IMR-90 (cell line): ENCODE results near the gene AHNAK2.

Source experiments
- BHLHE40 ChIP-seq: fragments of 150-350 bp; IDR thresholded peaks from 2 replicates; pipeline ENCODE4 v1.6.1; 2016; ENCODE audit warnings: mild to moderate bottlenecking, low read depth, low read length
- FOS ChIP-seq: fragments of 150-350 bp; IDR thresholded peaks from 2 replicates; pipeline ENCODE4 v1.6.1; 2016; ENCODE audit warnings: low read depth, low read length
- MAFK ChIP-seq: IDR thresholded peaks from 2 replicates; pipeline ENCODE4 v1.6.1; 2012; ENCODE audit warnings: low read depth, low read length, improper control_type of control experiment
- MXI1 ChIP-seq: IDR thresholded peaks from 2 replicates; pipeline ENCODE4 v1.6.1; 2012; ENCODE audit warnings: low read depth, mild to moderate bottlenecking, low read length, moderate library complexity, borderline replicate concordance
- POLR2A ChIP-seq: IDR thresholded peaks from 2 replicates; pipeline ENCODE4 v1.6.1; 2012; ENCODE audit warnings: mild to moderate bottlenecking, low read depth, low read length
- RAD21 ChIP-seq: IDR thresholded peaks from 2 replicates; pipeline ENCODE4 v1.6.1; 2012; ENCODE audit warnings: low read length, improper control_type of control experiment
- RCOR1 ChIP-seq: IDR thresholded peaks from 2 replicates; pipeline ENCODE4 v1.6.1; 2012; ENCODE audit warnings: mild to moderate bottlenecking, low read length, improper control_type of control experiment; ENCODE audit not compliant: insufficient replicate concordance
- RFX5 ChIP-seq: IDR thresholded peaks from 2 replicates; pipeline ENCODE4 v1.8.0; 2012; ENCODE audit warnings: low read depth, mild to moderate bottlenecking, low read length, moderate library complexity
- SMC3 ChIP-seq: fragments of 150-350 bp; IDR thresholded peaks from 2 replicates; pipeline ENCODE4 v1.6.1; 2016; ENCODE audit warnings: low read depth, mild to moderate bottlenecking, antibody characterized with exemption, low read length, moderate library complexity
- TF ChIP-seq, protein P1 (sequence below): fragments of 150-350 bp; IDR thresholded peaks from 2 replicates; pipeline ENCODE4 v1.6.1; 2016; ENCODE audit warnings: low read depth, mild to moderate bottlenecking, low read length, moderate library complexity, borderline replicate concordance
- TF ChIP-seq, protein P2 (sequence below): conservative IDR thresholded peaks from 2 replicates; pipeline ENCODE4 v1.5.1; 2012; ENCODE audit warnings: mild to moderate bottlenecking, low read depth, low read length, improper control_type of control experiment

DNA sequence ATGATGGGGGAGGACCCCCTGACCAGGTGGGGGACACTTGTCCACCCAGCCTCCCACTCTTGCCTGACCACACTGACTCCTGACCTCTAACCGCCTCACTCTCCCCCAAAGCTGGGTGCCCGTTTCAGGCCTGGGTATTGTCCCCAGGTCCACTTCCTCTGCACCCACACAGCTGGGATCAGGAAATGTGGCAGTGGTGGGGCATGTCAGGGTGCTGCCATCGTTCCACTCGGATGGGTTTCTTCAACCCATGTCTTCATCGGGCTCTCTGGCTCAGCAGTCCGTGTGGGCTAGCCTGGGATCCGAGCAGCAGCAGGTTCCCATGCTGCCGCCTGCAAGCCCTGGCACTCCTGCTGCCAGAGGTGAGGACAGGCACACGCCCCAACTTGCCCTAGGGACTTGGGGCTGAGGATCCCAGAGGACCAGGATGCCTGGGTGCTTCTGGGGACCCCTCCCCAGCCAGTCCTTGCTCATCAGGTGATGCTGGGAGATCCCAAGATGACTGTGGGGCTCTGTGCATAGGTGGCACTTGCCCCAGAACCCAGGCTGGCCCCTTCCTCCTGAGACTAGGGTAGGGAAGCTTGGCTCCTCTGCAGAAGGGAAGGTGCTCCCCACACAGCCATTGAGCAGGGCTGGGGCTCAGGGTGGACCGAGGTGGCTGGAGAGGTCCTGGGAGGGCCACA, 4.5 kb upstream of the AHNAK2 start:
- TF ChIP-seq, protein P1, sequence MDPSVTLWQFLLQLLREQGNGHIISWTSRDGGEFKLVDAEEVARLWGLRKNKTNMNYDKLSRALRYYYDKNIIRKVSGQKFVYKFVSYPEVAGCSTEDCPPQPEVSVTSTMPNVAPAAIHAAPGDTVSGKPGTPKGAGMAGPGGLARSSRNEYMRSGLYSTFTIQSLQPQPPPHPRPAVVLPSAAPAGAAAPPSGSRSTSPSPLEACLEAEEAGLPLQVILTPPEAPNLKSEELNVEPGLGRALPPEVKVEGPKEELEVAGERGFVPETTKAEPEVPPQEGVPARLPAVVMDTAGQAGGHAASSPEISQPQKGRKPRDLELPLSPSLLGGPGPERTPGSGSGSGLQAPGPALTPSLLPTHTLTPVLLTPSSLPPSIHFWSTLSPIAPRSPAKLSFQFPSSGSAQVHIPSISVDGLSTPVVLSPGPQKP, result no peak
- TF ChIP-seq, protein P2, sequence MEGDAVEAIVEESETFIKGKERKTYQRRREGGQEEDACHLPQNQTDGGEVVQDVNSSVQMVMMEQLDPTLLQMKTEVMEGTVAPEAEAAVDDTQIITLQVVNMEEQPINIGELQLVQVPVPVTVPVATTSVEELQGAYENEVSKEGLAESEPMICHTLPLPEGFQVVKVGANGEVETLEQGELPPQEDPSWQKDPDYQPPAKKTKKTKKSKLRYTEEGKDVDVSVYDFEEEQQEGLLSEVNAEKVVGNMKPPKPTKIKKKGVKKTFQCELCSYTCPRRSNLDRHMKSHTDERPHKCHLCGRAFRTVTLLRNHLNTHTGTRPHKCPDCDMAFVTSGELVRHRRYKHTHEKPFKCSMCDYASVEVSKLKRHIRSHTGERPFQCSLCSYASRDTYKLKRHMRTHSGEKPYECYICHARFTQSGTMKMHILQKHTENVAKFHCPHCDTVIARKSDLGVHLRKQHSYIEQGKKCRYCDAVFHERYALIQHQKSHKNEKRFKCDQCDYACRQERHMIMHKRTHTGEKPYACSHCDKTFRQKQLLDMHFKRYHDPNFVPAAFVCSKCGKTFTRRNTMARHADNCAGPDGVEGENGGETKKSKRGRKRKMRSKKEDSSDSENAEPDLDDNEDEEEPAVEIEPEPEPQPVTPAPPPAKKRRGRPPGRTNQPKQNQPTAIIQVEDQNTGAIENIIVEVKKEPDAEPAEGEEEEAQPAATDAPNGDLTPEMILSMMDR, result no peak
- TF ChIP-seq POLR2A, result no peak
- TF ChIP-seq SMC3, result no peak
- TF ChIP-seq MXI1, result no peak
- no peak for TF ChIP-seq RAD21
- TF ChIP-seq BHLHE40, result no peak
- TF ChIP-seq MAFK, result no peak
- TF ChIP-seq RCOR1, result no peak
- no peak for TF ChIP-seq FOS
- no peak for TF ChIP-seq RFX5
